IMR-90 (cell line): ENCODE results near the gene ATXN7L2. TPM values are rescaled to one million over a fixed set of nuclear protein-coding genes. Genes with fewer than 3 reads are reported as not detected.

Experiments used
- ATAC-seq: fragments of 200-7000 bp; cut with Tn5 transposase; 2 replicates; pipeline ENCODE4 v1.9.1; 2020; ENCODE audit warnings: low read depth, mild to moderate bottlenecking, moderate library complexity
- BruUV-seq: library from RNA; stranded (reverse); fragments of 400-500 nt; replicated peaks from 2 replicates; lab custom pipeline; 2021; lab: Mats Ljungman, UMichigan
- CTCF ChIA-PET: fragments of 300-600 bp; formaldehyde crosslinking; extraction: SDS; loops from one replicate; lab custom pipeline; 2021; ENCODE audit warnings: antibody characterized with exemption; lab: Yijun Ruan, JAX
- POLR2A ChIA-PET: fragments of 300-600 bp; sonication (Branson Sonifier 250); formaldehyde crosslinking; loops from one replicate; lab custom pipeline; 2022; ENCODE audit warnings: antibody characterized with exemption; ENCODE audit not compliant: unreplicated experiment; lab: Charles Lee
- DNase-seq: peaks from one replicate; pipeline ENCODE4 v3.0.0; 2013
- H2AFZ ChIP-seq: replicated peaks from 2 replicates; pipeline ENCODE3; 2013; ENCODE audit warnings: low read length, mild to moderate bottlenecking; ENCODE audit not compliant: poor library complexity
- H2AK5ac ChIP-seq: 2 replicates; pipeline ENCODE4 v1.6.1; 2013; ENCODE audit warnings: low read depth, low read length, inconsistent platforms
- H2AK9ac ChIP-seq: replicated peaks from 2 replicates; pipeline ENCODE3; 2013; ENCODE audit warnings: mild to moderate bottlenecking, low read depth, low read length, moderate library complexity; ENCODE audit not compliant: poor library complexity
- H2BK120ac ChIP-seq: 2 replicates; pipeline ENCODE4 v1.6.1; 2013; ENCODE audit warnings: low read depth, low read length, inconsistent platforms
- H2BK15ac ChIP-seq: 3 replicates; pipeline ENCODE4 v1.6.1; 2013; ENCODE audit warnings: low read depth, low read length, inconsistent platforms
- H2BK20ac ChIP-seq: 2 replicates; pipeline ENCODE4 v1.6.1; 2013; ENCODE audit warnings: low read depth, mild to moderate bottlenecking, inconsistent platforms, low read length, moderate library complexity
- H2BK5ac ChIP-seq: 2 replicates; pipeline ENCODE4 v1.6.1; 2013; ENCODE audit warnings: mild to moderate bottlenecking, low read depth, low read length, inconsistent platforms; ENCODE audit not compliant: poor library complexity, severe bottlenecking
- H3K14ac ChIP-seq: replicated peaks from 2 replicates; pipeline ENCODE4 v1.6.1; 2013; ENCODE audit warnings: low read depth, low read length, inconsistent platforms
- H3K18ac ChIP-seq: 2 replicates; pipeline ENCODE4 v1.6.1; 2013; ENCODE audit warnings: low read depth, low read length, control low read depth
- H3K23ac ChIP-seq: 2 replicates; pipeline ENCODE4 v1.6.1; 2013; ENCODE audit warnings: low read depth, low read length, inconsistent platforms
- H3K27ac ChIP-seq: 2 replicates; pipeline ENCODE4 v1.5.1; 2013; ENCODE audit warnings: mild to moderate bottlenecking, control low read depth, low read length; ENCODE audit not compliant: insufficient read depth
- H3K27me3 ChIP-seq: 2 replicates; pipeline ENCODE4 v1.6.1; 2013; ENCODE audit warnings: low read length; ENCODE audit not compliant: control insufficient read depth, insufficient read depth
- H3K36me3 ChIP-seq: 2 replicates; pipeline ENCODE4 v1.6.1; 2013; ENCODE audit warnings: low read length, mixed read lengths; ENCODE audit not compliant: control insufficient read depth, insufficient read depth
- H3K4ac ChIP-seq: 2 replicates; pipeline ENCODE4 v1.6.1; 2013; ENCODE audit warnings: low read depth, low read length, inconsistent platforms
- H3K4me1 ChIP-seq: 2 replicates; pipeline ENCODE4 v1.6.1; 2013; ENCODE audit warnings: low read length, mixed read lengths; ENCODE audit not compliant: control insufficient read depth, insufficient read depth
- H3K4me2 ChIP-seq: 2 replicates; pipeline ENCODE4 v1.6.1; 2013; ENCODE audit warnings: low read depth, mild to moderate bottlenecking, control low read depth, low read length, moderate library complexity
- H3K4me3 ChIP-seq: 2 replicates; pipeline ENCODE4 v1.5.1; 2013; ENCODE audit warnings: low read depth, mild to moderate bottlenecking, control low read depth, low read length, moderate library complexity; ENCODE audit not compliant: insufficient read depth
- H3K56ac ChIP-seq: 2 replicates; pipeline ENCODE4 v1.6.1; 2013; ENCODE audit warnings: low read length, inconsistent platforms; ENCODE audit not compliant: insufficient read depth; ENCODE audit errors: extremely low read depth
- H3K79me1 ChIP-seq, 2 experiments: 2 replicates each; pipeline ENCODE4 v1.6.1; 2013; ENCODE audit warnings: low read length in 2 of 2, inconsistent platforms in 1 of 2, low read depth in 1 of 2
- H3K9ac ChIP-seq: 2 replicates; pipeline ENCODE4 v1.6.1; 2013; ENCODE audit warnings: low read depth, low read length, control low read depth
- H3K9me1 ChIP-seq: 2 replicates; pipeline ENCODE4 v1.6.1; 2013; ENCODE audit warnings: low read length, inconsistent platforms; ENCODE audit not compliant: insufficient read depth
- H3K9me3 ChIP-seq: 2 replicates; pipeline ENCODE4 v1.6.1; 2013; ENCODE audit warnings: low read length; ENCODE audit not compliant: control insufficient read depth, insufficient read depth
- H4K20me1 ChIP-seq: 2 replicates; pipeline ENCODE4 v1.6.1; 2013; ENCODE audit warnings: low read length, inconsistent platforms; ENCODE audit not compliant: insufficient read depth
- H4K5ac ChIP-seq: 2 replicates; pipeline ENCODE4 v1.6.1; 2013; ENCODE audit warnings: mild to moderate bottlenecking, low read depth, low read length, control low read depth
- H4K8ac ChIP-seq, 2 experiments: 2 replicates each; pipeline ENCODE4 v1.6.1; 2013; ENCODE audit warnings: low read depth in 2 of 2, low read length in 2 of 2, control low read depth in 1 of 2, inconsistent platforms in 1 of 2
- H4K91ac ChIP-seq: 2 replicates; pipeline ENCODE4 v1.6.1; 2013; ENCODE audit warnings: low read depth, low read length, inconsistent platforms; ENCODE audit not compliant: insufficient read depth
- CEBPB ChIP-seq: IDR thresholded peaks from 2 replicates; pipeline ENCODE4 v1.6.1; 2012; ENCODE audit warnings: low read depth, low read length, improper control_type of control experiment
- FOS ChIP-seq: fragments of 150-350 bp; IDR thresholded peaks from 2 replicates; pipeline ENCODE4 v1.6.1; 2016; ENCODE audit warnings: low read depth, low read length
- MAFK ChIP-seq: IDR thresholded peaks from 2 replicates; pipeline ENCODE4 v1.6.1; 2012; ENCODE audit warnings: low read depth, low read length, improper control_type of control experiment
- MAZ ChIP-seq: IDR thresholded peaks from 2 replicates; pipeline ENCODE4 v1.6.1; 2012; ENCODE audit warnings: low read depth, mild to moderate bottlenecking, low read length, improper control_type of control experiment, moderate library complexity, borderline replicate concordance
- WGBS, 2 experiments: methylation state at CpG; one replicate each; pipeline versions ENCODE4 v1.1.5 to v1.1.7; 2013; ENCODE audit warnings: missing lambda C conversion rate in 2 of 2; ENCODE audit not compliant: insufficient read length in 1 of 2; ENCODE audit errors: extremely low coverage in 2 of 2; 5-methylcytosine and 5-hydroxymethylcytosine counted together
- dilution Hi-C: fragments of 300-500 bp; cut with HindIII; formaldehyde crosslinking; loops from one replicate; pipeline ENCODE4 v1.14.3; 2018; ENCODE audit warnings: low sequenced_read_pairs; ENCODE audit not compliant: unreplicated experiment
- in situ Hi-C: fragments of 300-500 bp; cut with MboI; formaldehyde crosslinking; loops from 3 replicates; pipeline ENCODE4 v1.14.3; 2019; ENCODE audit warnings: low sequenced_read_pairs, inconsistent platforms, mixed read lengths
- intact Hi-C: fragments of 100-400 bp; cut with micrococcal nuclease; formaldehyde crosslinking; loops from 2 replicates; pipeline ENCODE4 v1.10.0; 2022
- polyA plus RNA-seq, 3 experiments: library from polyadenylated mRNA; depleted of rRNA; stranded (reverse); fragments of >200 nt; gene quantifications; 2 replicates each; pipeline ENCODE4 v1.2.3, GENCODE V29; 2012; ENCODE audit warnings: low replicate concordance in 1 of 3
- total RNA-seq: library from RNA; depleted of rRNA; stranded (reverse); fragments of >200 nt; gene quantifications from 2 replicates; pipeline ENCODE4 v1.2.3, GENCODE V29; 2012

ATXN7L2 gene
- total and polyA plus RNA-seq, 2 of the 4 experiments (the other 2 are of a cell fraction), result 1.3 to 4.8 TPM

- no peaks in the 10 kb centered on the region for H3K9me3 ChIP-seq
- BruUV-seq, result no TSS peak
- no peak overlapping the region for H4K5ac ChIP-seq
- H2AK9ac ChIP-seq, result no peak overlapping the region
- no peak overlapping the region for H2BK15ac ChIP-seq
- no peak overlapping the region for H3K27ac ChIP-seq
- ChIA-PET CTCF (interaction anchor here (1.5 kb wide), 1 partner anchor 11 kb away, joined by 5 read pairs; no protein-coding TSS in a partner anchor), POLR2A (no interaction called here)
- no peak overlapping the region for H3K9ac ChIP-seq
- TF ChIP-seq MAZ (no peak), MAFK (no peak), CEBPB (no peak), FOS (no peak)
- H3K4me3 ChIP-seq, result no peak overlapping the region
- H3K4me2 ChIP-seq, result no peak overlapping the region
- no peaks in the 10 kb centered on the region for H3K79me1 ChIP-seq
- in situ Hi-C loops (no loop called here), intact Hi-C loops (no loop called here), dilution Hi-C loops (no loop called here)
- no peak overlapping the region for H3K14ac ChIP-seq
- H4K20me1 ChIP-seq, result no peaks in the 10 kb centered on the region
- H3K27me3 ChIP-seq, result peaks cover 25% of the 10 kb centered on the region
- no peak overlapping the region for H4K91ac ChIP-seq
- DNase-seq, result no peak
- no peak for ATAC-seq
- H4K8ac ChIP-seq, result no peak overlapping the region
- no peak overlapping the region for H3K23ac ChIP-seq
- no peak overlapping the region for H2BK20ac ChIP-seq
- H2AK5ac ChIP-seq, result no peak overlapping the region
- no CpG with 5 or more reads among the region's 14 CpGs for WGBS, 2 experiments
- no peak overlapping the region for H3K18ac ChIP-seq
- H3K4ac ChIP-seq, result no peak overlapping the region
- no peak overlapping the region for H2AFZ ChIP-seq
- H2BK120ac ChIP-seq, result no peak overlapping the region
- no peak overlapping the region for H3K56ac ChIP-seq
- no peaks in the 10 kb centered on the region for H3K36me3 ChIP-seq
- no peaks in the 10 kb centered on the region; the same call in 1 of the 2 replicates for H3K9me1 ChIP-seq
- H3K4me1 ChIP-seq, result no peaks in the 10 kb centered on the region
- no peak overlapping the region for H2BK5ac ChIP-seq
These were observed 37.6 kb downstream of the ATXN7L2 start for GRCh38 chr1:109521002-109521951.
